DMS153 treated with DMSO at 0.1 percent for 48 hours (cell line): ENCODE data around the gene RDH8.

ENCODE experiments used
- DNase-seq: peaks from one replicate; lab custom pipeline; 2025; ENCODE audit not compliant: unreplicated experiment; lab: John Stamatoyannopoulos, UW

The RDH8 gene, protein sequence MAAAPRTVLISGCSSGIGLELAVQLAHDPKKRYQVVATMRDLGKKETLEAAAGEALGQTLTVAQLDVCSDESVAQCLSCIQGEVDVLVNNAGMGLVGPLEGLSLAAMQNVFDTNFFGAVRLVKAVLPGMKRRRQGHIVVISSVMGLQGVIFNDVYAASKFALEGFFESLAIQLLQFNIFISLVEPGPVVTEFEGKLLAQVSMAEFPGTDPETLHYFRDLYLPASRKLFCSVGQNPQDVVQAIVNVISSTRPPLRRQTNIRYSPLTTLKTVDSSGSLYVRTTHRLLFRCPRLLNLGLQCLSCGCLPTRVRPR

DNA sequence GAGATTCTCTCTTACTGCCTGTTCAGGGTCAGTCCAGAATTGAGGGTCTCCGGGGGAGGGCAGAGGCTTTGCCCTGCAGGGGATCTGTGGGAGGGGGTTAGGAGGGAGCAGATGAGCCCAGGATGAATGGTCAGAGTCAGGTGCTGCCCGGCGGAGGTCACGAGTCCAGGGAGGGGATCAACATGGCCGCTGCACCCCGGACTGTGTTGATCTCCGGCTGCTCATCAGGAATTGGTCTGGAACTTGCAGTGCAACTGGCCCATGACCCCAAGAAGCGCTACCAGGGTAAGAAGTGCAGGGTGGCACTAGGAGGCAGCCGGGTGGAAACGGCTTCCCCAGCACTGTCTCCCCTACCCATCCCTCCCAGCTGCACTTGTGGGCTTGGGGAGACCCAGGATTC lies at the start of gene RDH8:
RDH8 (plus strand) TSS at position 168 of the 400 bp plus-strand sequence; CDS start at position 183, 15 bp downstream.
- no peak for DNase-seq

DNA sequence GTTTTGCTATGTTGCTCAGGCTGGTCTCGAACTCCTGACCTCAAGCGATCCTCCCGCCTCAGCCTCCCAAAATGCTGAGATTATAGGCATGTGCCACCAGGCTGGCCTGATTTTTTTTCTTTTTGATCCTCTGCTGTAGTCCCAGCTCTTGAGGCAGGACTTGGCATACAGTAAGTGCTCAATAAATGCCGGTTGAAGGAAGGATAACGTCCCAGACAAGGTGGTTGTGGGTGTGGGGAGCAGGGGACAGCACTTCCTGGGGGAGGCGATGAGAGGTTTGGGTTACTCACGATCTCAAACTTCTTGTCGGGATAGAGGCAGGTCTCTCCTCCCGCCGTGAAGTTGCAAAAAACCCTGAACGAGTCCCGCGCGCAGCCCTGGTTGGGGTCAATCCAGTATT lies 47.3 kb upstream of the RDH8 start:
- DNase-seq = no peak

DNA sequence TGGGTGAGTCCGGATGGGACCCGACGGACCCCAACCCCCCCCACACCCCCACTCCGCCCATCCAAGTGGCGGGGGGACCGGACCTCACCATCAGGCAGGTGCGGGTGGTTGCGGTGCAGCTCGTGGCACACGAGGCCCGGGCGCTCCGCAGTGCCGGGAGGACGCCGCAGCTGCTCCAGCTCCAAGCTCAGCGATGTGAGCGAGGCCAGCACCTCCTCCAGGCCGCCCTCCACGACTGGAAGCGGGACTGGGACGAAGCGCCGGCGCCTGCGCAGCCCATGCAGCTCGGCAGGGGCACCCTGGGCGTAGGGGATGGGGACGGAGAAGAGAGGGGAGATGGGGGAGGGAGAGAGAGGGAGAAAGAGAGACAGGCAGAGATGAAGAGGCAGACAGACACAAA lies 46.8 kb upstream of the RDH8 start:
- no peak for DNase-seq

DNA sequence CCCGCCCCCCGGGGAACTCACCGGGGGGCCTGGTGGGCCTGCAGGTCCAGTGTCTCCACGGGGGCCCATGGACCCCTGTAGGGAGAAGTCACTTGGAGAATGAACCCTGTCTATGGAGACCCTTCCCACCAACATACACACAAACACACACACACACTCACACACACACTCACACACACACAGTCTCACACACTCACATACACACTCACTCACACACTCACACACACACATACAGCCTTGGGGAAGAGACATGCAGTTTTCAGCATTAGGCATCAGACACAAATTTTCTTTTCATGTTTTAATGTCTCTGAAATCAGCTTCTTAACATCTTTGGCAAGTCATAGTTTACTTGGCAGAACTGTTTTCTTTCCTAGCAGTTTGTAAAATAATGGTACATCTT lies 46.0 kb upstream of the RDH8 start:
- no peak for DNase-seq

DNA sequence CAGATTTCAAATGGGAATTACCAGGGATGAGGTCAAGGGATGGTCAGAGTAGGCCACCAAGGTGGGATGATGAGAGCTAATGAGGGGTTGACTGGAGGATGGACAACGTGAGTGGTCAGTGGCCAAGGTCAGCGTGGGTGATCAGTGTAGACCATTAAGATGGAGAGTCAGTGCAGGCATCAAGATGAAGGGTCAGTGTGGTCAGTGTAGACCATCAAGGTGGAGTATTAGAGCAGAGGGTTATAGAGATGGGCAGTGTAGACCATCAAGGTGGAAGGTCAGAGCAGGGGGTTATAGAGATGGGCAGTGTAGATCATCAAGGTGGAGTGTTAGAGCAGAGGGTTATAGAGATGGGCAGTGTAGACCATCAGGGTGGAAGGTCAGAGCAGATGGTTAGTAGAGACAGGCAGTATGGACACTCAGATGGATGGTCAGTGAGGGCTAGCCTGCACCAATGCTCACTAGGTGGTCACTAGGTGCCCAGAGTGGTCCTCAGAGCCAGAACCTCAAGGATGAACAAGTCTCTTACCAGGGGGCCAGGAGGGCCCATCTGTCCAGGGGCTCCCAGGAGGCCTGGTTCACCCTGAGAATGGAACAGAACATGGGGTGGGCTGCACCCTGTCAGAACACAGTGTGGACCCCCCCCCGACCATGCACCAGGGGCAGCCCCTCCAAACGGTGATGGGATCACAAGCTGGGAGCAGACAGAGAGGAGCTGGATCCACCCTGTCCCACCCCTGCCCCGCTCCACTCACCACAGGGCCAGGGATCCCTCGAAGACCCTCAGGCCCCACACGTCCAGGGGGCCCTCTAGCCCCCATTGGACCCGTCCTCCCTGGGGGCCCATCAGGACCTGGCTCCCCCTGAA lies 44.2 kb upstream of the RDH8 start:
- no peak for DNase-seq

DNA sequence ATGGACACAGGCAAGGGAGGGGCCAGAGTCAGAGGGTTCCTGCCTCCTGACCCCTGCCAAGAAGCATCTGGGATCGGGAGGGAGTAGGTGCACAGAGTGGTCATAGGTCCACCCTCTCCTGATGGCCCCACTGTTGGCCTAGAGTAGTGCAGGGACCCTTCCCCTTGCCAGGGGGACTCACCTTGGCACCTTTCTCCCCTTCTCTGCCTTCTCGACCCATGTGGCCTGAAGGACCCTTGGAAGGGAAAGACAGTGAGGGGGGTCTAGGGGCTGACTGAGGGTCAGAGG lies 43.7 kb upstream of the RDH8 start:
- no peak for DNase-seq

DNA sequence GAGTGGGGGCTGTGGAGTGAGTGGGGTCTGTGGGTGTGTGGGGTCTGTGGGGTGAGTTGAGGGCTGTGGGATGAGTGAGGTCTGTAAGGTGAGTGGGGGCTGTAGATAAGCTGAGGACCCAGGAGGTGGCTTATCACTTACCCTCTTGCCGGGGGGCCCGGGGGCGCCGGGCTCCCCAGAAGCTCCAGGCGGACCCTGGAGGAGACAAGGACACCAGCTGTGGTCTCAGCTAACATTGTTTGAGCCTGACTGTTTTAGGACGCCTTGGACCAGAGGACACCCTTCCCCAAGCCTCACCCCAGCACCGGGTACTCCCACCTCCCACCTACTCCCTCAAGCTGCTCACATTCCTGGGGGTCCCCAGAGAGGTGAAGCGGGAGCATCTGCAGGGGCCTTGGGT lies 42.8 kb upstream of the RDH8 start:
- DNase-seq = no peak

DNA sequence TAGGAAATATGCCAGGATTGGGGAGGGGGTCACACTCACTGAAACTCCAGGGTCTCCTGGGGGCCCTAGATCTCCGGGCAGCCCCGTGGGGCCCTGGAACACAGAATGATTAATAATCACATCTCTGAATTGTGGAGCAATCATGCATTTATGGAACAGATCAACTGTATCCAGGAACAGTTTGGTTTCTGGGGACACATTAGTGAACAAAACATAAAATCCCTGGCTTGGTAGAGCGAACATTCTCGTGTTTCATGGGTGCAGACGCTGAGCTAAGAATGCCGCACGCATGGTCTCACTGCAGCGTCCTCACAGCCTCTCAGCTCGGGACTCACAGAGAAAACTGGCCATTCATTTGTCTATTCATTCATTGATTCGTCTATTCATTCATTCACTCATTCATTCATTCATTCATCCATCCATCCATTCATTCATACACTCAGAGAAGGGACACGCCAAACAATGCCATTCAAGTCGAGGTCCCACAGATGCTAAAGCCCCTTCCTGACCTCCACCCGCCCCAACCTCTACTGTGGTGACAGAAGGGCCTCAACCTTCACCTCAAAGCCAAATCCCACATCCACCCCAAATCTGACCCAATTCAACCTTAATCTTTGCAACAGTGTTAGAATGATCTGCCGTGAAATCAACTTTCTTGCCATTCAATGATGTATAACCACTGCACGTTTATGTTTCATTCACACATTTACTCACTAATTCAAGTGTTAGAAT lies 42.0 kb upstream of the RDH8 start:
- no peak for DNase-seq

DNA sequence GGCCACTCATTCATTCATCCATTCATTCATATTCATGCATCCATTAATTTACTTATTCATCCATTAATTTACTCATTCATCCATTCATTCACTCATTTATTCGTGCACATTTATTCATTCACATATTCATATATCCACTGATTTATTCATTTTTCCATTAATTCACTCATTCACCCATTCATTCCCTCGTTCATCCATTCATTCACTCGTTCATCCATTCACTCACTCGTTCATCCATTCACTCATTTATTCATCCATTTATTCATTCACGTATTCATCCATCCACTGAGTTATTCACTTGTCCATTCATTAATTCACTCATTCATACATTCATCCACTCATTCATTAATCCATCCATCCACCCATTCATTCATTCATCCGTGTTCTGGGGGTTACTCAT lies 41.2 kb upstream of the RDH8 start:
- no peak for DNase-seq

DNA sequence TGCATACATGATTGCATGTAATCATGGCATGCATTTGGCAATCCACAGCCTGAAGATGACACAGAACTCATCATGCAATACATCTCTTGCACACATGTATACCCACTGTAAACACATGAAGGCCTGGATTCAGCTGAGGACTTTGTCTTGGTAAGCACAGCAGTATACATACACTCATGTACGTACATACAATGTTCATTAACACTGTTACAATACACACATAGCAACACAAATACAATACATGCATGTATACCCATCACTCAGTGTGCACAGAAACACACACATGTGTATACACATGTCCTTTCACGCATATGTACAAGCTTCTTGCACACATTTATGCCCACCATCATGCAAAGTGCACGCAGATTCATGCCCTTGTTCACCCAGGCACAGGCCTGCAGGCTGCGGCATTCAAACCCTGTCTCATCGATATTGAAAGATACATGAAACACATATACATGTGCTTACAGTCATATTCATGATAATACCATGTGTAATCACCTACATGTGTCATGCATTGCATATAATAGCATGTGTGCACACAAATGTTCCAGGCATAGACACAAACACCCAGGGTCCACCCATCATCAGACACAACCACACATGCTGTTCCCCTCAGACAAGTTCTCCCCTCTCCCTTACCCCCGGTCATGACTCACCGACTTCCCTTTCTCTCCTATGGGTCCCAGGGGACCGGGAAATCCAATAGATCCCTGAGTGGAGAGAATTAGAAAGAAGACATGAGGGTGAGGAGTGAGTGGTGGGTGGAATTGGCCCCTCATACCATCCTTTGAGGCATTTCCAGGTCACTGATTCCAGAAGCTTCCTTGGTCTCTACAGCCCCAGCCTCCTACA lies 31.6 kb upstream of the RDH8 start:
- no peak for DNase-seq

DNA sequence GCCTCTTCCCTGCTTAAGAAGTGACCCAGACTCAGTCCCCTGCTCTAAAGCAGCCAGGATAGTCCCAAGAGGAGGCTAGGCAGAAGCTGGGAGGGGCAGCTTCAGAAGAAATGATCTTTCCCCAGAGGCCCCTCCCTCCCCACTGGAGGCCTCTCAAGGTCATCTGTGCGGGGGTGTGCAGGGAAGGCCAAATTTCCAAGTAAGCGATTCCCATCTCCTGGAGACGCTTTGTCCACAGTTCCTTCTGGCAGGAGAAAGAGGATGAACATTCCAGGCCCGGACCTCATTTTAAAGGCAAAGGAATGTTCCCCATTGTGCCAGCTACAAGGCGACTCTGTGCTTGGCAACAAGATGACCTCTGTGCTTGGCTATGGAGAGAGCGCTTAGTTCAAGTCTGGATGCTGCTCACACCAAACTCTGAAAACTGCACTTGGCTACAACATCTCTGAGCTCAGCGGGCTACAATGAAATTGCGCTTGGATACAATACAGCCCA lies 26.4 kb upstream of the RDH8 start:
- no peak for DNase-seq

DNA sequence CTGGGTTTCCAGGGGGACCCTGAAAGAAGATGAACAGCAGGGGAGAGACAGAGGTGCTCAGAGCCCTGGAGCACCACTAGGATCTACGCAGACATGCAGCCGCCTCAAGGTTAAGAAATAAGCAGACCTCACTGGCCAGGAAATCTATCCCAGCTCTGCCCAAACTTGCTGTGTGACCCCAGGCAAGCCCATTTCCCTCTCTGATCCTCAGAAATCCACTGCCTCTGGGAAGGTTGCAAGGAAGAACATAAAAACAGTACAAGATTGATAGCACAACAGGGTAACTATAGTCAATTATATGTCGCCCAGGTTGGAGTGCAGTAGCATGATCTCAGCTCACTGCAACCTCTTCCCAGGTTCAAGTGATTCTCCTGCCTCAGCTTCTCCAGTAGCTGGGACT lies 23.8 kb upstream of the RDH8 start:
- DNase-seq = no peak

DNA sequence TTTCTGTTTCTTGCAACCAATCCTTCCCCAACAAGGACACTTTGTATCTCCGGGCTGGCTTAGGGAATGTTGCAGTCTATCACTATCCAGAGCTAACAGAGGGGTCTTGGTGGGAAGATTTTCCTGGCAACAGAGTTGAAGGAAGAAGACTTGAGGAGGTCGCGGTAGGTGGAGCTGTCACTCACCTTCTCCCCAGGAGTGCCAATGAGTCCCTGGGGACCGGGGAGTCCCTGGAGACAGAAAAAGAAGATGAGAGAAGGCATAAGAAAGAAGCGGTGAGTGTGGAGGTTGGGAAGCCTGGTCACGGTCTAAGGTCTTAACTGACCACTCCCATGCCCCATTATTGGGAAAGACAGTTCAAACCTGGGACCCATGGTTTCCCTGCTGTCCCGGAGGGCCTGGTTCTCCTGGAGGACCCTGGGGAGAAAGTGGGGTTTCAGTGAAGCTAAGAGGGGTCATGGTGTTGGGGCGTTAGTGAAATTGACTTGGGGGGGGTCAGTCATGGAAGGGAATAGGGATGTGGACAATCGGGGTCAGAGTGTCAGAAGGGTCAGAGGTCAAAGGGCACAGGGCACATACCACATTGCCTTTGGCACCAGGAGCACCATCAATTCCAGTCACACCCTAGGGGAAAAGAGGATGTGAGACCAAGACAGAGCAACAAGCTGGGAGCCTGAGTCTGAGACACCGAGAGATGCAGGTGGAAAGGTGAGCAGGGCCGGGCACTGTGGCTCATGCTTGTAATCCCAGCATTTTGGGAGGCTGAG lies 21.7 kb upstream of the RDH8 start:
- DNase-seq = no peak

DNA sequence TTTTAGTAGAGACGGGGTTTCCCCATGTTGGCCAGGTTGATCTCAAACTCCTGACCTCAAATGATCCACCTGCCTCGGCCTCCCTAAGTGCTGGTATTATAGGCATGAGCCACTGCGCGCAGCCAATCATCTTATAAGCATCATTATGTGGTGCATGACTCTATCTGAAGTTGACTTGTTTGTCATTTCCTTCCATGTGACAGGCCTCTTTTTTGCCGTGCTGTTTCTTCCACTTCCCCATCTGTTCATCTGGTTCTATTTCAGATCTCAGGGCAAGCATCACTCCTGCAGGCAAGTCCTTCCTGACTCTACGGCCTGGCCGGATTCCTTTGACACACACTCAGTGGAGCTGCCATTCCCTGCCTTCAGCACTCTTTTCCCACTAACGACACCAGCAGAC lies 18.2 kb upstream of the RDH8 start:
- DNase-seq = no peak

DNA sequence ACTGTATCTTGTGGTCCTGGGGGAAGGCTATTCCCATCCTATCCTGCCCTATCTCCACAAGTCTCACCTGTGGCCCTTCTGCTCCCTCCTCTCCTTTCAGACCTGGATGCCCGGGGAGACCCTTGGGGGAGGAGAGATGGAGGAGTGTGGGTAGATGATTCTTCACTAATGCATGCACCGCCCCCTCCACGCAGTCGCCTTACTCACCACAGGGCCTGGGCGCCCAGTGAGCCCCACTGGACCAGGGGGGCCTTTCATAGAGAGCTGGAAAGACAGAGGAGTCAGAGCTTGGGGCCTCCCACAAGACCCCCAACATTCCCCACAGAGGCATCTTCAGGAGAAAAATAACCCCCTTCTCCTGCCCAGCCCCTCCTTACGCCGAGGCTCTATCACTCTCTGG lies 17.3 kb upstream of the RDH8 start:
- DNase-seq = no peak

DNA sequence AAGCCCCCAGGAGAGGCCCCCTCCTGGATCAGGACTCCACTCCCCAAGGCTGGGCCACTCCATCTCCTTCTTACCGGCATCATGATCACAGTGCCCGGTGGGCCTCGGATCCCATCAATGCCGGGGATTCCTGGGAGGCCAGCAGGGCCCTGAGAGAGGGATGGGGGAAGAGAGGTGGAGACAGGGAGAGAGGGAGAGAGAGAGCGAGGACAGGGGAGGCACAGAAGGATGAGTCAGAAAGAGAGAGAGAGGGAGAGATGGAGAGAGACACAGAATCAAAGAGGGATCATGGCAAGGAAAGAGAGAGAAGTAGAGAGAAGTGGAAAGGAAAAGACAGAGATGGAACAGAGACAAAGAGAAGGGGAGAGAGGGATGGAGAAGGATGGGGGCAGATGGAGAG lies 16.7 kb upstream of the RDH8 start:
- DNase-seq = no peak

DNA sequence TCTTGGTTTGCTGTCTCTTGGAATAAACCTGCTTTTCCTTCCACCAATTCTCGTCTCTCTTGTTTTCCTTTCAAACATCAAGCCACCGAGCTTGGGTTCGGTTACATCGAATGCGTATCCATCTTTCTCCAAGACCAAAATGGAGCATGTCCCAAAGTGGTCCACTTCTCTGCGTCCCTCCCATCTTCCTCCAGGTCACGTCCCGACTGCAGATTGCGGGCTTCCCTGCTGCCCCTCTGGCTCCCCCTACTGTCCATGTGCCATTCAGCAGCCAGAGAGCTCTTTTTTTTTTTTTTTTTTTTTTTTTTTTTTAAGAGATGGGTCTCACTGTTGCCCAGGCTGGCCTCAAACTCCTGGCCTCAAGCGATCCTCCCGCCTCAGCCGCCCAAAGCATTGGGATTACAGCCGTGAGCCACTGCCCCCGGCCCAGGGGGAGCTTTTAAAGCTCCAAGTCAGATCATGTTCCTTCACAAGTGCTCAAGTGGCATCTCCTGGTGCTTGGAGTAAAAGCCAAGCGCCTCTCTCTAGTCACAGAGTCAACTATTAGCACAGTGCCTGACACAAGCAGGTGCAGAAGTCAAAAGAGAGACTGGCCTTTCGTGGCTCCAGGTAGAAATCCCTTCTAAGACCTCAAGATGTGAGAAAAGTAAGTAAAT lies 13.0 kb upstream of the RDH8 start:
- peak; percentile 5 for DNase-seq

DNA sequence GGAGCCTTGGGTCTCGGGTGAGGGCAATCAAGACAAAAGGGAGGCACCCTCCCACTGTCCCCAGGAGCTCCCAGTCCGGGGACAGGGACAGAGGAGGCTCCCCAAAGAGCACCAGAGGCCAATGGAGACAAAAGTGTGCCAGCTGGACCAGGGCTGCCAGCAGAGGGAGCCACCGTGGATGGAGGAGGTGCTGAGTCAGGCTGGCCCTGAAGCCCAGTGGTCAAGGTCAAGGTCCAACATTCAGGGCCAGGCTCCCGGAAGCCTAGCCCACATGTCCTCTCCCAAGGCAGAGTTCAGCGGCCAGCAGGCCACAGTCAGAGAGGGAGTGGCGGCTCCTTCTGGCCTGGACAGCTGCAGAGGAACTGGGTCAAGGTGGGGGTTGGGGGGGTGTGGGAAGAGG lies 11.4 kb upstream of the RDH8 start:
- DNase-seq = no peak

DNA sequence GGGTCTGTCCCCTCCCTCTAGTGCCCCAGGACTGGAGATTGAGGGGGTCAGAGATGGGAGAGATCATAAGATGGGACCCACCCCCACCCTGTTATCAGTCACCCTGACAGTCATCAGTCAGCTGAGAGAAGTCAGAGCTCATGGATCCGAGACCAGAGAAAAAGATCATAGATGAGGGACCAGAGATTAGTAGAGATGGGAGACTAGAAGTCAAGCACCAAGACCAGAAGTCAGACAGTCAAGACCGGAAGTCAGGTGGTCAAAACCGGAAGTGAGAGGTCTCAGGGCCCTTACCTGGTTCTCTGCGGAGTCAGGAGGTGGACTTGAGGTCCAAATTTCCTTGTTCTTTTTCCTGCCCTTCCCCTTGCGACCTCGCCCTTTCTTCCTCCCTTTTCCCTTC lies 10.0 kb upstream of the RDH8 start:
- no peak for DNase-seq

DNA sequence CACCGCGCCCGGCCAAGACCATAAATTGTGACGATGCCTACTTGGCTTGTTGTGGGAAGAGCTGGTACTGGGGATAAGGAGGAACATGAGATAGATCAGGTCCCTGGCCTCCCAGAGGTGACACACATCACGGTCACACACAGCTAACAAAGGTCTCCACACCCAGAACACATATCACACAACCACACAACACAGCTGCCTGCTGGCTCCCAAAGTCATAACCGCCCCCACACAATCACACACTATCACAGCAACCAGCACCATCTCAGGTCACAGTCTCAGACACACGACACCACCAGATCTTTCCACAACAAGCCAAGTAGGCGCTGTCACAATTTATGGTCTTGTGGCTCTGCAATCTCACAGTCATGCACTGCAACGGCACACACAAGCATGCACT lies 8.7 kb upstream of the RDH8 start:
- no peak for DNase-seq
